HuH-7 (cell line): ENCODE measurements around the gene TCL1B.
"Not testable (repeated sequence)": the region's sequence is repeated elsewhere in the genome, so short reads cannot be mapped to it uniquely, and the experiment has no call there.

ENCODE experiments used
- DNase-seq: peaks from one replicate; pipeline ENCODE4 v3.0.0; 2011; ENCODE audit warnings: low spot score

The TCL1B gene, protein sequence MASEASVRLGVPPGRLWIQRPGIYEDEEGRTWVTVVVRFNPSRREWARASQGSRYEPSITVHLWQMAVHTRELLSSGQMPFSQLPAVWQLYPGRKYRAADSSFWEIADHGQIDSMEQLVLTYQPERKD

DNA sequence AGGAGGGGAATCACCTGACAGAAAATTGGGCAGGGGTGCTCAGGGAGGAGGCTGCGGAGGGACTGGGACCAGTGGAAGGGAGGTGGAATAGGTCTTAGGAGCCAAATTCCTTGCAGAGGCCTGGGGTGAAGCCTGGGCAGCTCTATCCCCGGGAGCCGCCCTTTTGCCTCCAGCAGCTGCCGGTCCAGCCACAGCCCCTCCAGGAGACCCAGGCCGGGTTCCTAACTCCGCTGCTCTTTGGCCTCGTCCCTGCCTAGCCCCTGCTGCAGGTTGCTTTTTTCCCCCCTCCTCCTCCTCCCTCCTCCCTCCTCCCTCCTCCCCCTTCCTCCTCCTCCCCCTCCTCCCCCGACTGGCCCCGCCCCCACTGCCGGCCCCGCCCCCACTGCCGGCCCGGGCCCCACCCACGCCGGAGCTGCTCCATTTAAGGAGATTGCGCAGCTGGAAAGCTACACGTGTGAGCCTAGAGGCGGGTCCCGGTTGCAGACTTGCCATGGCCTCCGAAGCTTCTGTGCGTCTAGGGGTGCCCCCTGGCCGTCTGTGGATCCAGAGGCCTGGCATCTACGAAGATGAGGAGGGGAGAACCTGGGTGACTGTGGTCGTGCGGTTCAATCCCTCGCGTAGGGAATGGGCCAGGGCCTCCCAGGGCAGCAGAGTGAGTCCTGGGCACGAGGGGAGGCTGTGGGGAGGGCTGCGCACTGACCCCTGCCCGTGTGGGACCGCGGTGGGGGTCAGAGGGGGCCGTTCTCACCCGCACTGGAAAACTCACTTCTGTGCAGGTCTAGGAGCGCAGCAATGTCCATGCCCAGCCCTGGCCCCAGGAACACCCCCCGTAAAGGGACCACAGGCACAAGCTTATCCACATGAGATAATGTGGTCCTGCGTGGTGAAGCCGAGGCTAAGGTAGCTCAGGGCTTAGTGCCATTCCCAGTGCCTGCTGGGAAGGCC, at the start of gene TCL1B:
TSS of gene TCL1B (plus strand) at position 449 of the 945 bp plus-strand sequence. CDS start at position 491, 42 bp downstream.
- no peak for DNase-seq

DNA sequence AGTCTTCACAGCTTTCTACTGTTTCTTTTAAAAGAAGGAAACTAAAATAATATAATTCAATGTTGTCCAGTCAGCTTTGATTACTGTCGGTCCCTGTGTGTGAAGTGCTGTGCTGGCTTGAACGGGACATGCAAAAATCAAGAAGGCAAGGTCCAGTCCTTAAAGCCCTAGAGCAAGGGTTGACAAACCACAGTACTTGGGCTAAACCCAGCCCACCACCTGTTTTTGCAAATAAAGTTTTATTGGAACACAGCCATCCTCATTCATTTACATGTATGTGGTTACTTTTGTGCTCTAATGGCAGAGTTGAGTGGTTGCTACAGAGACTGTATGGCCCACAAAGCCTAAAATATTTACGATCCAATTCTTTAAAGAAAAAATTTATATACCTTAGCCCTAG, 41.2 kb upstream of the TCL1B start:
- DNase-seq, result no peak

DNA sequence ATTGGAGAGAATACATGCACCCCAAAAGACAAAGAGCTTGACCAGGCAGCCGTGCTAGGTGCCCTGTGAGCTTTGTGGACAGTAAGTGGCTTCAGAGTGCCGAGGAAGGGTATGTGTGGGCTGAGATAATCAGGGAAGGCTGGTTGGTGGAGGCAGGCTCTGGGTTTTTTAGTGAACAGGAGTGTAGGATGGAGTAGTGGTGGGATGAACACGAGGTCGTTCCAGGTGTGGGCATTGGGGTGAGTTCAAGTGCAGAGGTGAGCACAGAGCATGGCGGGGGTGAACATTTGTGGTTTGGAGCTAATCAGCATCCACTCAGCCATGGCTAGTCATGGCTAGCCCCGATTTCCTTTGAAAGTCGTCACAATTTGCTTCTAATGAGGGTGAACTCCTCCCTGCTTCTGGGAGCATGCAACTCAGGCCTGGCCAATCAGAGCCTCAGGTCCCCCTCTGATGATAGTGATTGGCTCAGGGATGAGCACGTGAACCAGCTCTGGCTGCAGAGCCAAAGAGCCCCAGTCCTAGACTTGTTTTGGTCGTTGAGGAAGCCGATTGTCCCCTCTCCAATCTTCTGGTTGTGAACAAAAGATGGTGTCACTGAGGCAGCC, 40.7 kb upstream of the TCL1B start:
- no peak for DNase-seq

DNA sequence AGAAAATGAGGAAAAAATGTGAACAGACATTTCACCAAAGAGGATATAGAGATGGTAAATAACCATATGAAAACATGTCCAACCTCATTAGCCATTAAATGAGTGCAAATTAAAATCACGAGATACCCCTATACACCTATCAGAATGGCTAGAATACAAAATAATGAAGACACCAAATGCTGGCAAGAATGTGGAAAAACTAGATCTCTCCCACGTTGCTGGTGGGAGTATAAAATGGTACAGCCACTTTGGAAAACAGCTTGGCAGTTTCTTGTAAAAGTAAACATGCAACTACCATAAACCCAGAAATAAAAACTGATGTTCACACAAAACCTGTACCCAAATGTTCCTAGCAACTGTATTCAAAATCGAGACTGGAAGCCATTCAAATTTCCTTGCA, 38.3 kb upstream of the TCL1B start:
- DNase-seq, result no peak

DNA sequence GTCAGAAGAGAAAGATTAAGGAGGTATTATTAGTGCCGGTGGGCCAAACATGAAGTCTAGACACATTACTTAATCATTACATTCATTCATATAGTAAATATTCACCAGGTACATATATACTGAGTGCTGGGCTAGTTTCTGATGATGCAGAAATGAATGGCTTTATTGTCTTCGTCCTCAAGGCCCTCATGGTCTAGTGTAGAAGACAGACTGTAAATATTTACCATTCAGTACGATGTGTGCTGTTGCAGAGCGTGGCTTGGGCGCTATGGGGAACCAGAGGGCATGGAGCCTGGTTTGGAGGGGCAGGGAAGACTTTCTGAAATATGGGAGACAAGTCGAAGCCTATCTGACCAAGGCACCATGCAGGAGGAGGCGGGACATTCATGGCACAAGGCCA, 37.0 kb upstream of the TCL1B start:
- DNase-seq, result no peak

DNA sequence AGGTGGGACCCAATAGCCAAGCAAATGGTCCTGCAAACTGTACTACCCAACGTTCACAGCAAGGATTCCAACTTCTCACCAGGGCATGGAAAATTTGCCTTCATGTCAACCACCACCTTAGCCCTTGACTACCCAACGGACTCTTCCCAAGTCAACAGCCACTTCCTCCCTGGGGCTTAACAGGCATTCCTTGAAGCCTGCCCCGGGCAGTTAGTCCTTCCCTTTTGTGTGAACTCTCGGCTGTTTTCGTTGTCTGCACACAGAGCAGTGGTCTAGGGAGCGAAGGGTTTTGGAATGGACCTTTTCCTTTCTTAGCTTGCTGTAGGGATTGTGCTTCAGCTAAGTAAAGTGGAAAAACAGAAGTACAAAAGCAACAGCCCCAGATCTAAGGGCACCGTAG, 35.2 kb upstream of the TCL1B start:
- DNase-seq, result no peak

DNA sequence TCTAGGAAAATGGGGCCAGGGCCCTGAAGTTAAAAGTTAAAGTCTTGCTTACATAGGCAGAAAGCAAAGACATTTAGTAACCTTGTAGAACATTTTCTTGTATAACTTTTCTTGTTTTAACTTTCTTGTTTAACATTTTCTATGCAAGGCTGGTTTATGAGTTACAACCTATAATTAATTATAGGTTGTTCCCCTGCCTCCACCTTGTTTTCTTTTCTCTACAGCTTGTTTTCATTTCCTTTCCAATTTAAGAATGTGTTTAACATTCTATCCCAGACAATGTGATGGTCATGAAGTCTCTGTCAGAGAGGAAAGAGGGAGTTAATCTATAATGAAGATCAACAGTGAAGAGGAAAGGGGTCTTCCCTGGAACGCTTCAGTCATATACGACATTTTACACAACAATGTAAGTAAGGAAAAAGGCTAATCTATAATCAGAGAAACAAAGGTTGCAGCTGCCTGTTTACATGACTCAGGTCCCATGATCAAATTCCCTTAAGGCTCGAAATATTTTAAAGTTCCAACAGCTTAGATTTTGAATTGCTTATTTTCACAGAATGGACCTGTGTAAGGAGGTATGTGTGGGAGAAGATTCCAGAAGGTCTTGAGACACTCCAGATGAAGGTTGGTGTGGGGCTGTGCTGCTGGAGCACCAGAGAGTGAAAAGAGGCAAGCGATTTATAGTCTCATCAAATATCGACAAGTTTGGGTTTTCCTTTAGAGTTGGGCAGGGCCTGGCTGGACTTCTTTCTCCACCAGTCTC, 34.2 kb upstream of the TCL1B start:
- no peak for DNase-seq

DNA sequence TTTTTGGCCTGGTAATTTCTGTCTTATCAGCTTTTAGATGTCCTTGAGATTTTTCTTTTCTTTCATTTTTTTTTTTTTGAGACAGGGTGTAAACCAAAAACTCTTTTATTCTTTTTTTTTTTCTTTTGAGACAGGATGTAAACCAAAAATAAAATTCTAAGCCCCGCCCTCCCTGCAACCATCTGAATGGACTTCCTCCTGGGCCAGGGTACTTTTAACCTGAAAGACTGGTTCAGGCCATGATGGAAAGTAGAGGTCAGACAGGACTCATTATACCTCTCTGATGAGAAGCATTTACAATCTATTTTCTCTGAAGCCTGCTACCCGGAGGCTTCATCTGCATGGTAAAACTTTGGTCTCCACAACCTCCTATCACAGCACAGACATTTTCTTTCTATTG, 33.5 kb upstream of the TCL1B start:
- DNase-seq, result no peak

DNA sequence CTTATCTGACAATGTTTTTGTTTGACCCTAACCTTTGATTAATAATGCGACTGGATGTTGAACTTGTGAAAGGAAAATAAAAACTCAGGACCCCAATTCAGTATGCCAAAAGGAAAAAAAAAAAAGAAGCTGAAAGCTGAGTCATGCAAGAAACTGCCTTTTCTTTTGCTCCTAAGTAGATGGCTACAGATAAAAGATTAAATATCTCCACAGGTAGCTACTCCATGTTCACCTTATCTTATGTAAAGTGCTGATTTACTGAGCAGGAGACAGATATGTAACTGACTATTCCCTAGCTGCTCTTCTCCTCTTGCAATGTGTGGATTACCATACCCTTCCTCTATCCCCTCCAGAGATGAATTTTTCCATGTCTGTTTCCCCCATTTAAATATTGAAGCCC, 30.8 kb upstream of the TCL1B start:
- DNase-seq, result no peak

DNA sequence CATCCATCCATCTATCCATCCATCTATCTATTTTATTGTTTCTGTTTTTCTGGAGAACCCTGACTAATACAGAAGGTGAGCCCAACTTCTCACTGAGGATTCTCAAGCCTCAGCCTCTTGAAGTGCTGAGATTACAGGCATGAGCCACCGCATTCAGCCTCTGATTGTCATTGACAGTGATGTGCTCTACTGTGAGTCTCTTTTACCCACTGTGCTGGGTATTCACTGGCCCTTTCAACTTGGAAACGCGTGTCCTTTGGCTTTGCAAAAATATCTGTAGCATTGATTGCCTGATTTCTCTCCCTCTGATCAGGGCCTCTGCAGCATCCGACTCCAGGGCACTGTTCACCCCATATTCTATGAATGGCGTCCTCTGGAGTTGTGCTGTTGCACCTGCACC, 29.6 kb upstream of the TCL1B start:
- DNase-seq, result no peak

DNA sequence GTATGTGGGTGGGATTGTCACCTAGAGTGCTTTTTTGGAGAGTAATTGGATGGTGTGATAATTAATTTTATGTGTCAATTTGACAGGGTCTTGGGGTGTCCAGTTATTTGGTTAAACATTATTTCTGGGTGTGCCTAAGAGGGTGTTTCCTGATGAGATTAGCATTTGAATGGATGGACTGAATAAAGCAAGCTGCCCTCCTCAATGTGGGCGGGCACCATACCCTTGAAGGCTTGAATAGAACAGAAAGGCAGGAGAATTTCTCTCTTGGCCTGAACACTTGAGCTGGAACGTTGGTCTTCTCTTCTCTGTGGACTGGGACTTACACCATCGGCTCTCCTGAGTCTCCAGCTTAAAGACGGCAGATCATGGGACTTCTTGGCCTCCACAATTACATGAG, 28.8 kb upstream of the TCL1B start:
- DNase-seq, result no peak

DNA sequence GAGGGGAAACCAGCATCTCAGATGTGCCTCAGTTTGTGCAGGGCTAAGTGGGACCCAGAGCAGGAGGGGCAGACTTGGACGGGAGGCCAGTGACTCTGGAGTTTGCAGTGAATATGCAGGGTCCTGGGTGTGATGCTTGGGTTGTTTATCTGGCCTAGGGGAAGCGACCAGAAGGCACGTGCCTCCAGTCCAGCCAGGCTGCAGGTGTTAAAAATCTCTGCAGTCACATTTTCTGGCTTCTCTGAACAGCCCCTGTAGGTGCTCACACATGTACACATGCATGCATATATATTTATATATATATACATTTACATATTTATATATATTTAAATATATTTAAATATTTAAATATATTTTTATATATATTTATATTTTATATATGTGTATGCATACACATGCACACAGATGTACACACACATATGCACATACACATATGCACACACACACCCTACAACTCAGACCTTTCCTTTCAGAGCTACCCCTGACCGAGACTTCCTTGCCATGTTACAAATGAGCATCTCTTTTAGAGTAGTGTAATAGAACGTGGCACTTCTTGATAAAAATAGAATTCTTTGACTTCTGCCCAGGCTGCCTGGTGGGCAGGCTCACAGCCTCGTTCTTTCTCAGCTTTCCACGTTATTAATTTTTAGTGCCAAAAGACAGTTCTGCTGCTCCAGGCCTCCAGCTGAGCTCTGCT, 26.8 kb upstream of the TCL1B start:
- no peak for DNase-seq

DNA sequence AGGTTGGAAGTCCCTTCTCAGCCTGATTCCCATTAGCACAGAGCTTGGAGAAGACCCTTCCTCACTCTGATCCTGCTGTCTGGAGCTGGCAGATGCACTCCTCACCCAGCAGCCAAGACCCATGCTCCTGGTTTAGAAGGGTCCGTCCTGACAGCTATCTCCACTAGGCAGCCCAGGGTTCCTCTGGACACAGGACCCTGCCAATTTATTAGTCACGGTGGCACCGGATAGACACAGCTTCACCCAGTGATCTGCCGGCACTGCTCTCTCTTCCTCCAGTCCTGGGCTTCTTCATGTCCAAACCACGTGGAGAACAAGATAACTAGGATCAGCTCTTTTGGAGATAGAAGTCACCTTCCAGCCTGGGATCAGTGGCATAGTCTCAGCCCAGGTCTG, 26.2 kb upstream of the TCL1B start:
- DNase-seq, result no peak

DNA sequence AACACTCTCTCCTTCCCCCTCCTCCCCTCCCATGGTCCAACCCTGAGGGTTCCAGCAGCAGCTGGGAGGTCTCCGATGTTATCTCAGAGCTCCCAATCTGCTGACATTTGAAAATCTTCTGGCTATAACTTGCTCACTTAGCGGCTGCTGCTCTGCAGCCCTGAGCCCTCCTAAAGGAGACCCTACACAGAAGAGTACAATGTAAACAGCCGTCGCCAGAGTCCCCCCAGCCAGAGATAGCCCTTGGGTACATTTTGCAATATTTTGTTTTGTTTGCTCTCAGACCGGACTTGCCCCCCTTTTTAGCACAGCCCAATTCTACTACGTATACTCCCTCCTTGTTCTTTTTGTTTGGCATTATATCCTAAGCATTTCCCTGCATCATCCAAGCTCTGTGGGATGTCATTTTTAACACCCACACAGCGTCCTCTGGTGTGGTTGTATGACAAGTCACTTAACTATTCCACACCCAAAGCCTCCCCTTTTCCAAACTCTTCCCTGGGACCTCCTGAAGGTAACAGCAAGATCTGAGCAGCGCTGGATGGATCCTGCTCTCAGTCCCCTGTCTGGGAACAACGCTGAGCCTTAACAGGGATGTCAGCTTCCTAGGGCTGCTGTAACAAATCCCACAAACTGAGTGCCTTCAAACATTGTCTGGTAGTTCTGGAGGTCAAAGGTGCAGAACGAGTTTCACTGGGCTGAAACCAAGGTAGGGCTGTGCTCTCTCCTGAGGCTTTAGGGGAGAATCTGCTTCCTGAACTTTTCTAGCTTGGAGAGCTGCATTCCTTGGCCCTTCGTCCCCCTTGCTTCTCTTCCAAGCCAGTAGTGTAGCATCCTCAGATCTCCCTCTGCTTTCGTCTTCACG, 25.3 kb upstream of the TCL1B start:
- DNase-seq, result no peak

DNA sequence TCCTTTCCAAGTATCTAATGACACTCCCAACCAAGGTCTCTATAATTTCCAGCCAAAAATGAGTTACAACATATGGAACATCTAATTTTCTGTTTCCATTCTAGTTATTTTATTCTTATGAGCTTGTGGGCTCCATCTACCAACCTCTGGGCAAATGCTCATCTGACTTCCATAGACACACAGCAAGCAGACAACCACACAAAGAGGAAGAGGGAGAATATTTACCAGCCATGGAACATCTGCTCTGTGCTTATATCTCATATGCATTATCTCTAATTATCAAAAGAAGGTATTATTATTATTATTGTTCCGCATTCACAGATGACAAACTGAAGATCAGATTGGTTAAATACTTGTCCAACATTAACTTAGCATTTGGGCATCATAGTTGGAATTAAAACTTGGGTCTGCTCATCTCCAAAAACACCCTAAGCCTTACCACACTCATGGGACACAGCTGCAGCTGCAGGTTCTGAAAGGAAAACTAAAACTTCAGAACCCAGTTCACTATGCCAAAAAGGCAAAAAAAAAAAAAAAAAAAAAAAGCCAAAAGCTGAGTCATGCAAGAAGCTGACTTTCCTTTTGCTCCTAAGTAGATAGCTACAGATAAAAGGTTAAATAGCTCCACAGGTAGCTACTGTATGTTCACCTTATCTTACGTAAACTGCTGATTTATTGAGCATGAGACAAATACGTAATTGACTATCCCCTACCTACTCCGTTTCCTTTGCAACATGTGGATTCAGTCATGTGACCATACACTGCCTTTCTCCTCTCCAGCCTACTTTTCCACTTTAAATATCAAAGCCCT, 23.6 kb upstream of the TCL1B start:
- DNase-seq, result no peak

DNA sequence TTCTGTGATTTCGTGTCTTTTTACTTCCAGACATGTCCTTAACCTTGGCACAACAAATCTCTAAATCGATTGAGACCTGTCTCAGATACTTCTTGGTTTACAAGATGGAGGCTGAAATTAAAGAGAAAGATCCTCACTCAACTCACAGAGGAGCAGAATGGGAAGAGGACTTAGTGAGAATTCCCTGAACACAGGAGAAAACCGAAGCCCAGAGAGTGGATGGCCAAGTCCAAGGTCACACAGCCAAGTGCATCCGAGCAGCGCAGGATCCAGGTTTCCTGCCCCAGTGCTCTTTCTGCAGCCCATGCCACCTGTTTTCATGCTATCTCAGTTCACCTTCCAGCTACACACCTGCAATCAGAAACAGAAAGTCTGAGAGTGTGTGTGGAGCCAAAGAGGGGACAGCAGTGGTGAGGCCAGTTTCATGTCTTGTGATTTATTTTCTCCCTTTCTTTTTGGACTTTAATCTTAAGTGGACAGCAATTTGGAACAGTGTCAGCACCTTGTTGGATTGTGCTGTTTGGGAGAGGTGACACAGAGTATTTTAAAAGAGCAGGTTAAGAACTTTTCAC, 22.9 kb upstream of the TCL1B start:
- DNase-seq, result no peak

DNA sequence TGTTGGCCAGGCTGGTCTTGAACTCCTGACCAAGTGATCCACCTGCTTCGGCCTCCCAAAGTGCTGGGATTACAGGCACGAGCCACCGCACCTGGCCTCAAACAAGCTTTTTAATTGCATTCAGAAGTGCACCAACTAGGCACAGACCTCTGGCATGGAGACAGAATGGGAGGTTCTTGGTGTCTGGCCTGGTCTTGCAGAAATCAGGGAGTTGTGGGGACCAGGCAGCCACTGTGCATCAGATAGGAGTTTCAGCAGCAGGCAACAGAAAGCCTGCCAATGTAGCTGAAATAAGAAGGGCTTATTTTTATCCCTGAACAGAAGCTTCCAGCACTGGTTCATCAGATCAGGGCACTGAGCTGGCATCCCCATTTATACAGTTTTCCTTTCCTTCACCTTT, 22.2 kb upstream of the TCL1B start:
- no peak for DNase-seq

DNA sequence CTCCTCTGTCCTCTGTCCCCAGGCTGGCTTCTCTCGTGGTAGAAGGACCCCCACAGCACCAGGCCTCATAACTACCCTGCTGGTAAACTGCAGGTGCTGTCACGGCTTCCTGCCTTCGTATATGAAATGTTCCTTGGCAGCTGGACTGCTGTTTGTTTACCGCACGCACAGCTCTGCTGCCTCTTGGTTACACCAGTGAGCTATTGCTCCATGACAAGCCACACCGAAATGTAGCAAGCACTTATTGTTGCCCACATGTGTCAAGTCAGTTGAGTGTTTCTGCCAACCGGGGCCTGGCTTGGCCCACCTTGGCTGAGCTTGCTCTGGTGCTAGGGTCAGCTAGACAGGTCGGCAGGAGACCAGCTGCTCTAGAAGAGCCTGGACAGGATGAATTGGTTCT, 21.7 kb upstream of the TCL1B start:
- no peak for DNase-seq

DNA sequence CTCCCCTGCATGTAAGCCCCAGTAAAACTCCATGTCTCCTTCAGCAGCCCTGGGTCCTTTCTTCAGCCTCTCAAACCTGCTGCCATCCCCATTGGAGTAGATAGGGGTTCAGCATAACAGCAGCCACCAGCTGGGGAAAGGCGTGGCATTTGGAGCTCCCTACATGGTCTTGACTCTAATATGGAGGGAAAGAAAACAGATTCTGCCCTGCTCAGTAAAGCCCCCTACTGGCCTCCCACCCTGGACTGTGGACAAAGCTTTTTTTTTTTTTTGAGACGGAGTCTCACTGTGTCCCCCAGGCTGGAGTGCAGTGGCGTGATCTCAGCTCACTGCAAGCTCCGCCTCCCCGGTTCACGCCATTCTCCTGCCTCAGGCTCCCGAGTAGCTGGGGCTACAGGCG, 20.7 kb upstream of the TCL1B start:
- DNase-seq, result not testable (repeated sequence)

DNA sequence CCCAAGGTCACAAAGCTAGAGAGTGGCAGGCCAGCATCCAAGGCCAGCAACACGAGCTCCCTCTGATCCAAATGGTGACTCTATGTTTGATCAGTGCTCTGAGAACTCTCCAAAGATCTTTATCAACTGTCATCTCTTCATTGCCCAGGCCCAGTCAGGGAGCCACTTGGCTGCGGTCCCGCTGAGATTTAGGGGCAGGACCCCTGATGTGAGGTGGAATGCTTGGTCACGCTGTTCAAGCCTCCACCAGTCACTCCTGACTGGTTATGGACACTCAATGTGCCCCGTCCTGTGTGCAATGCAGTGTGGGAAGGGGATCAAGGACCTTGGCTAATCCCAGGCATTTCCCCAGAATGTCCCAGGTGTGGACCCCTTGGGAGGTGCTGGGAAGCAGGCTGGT, 19.8 kb upstream of the TCL1B start:
- no peak for DNase-seq
